Chondrocyte (in vitro differentiated cells): Measurements from ENCODE around the gene LRP11. TPM values are rescaled to one million over a fixed set of nuclear protein-coding genes. Genes with fewer than 3 reads are reported as not detected.
"Not testable (repeated sequence)": the region's sequence is repeated elsewhere in the genome, so short reads cannot be mapped to it uniquely, and the experiment has no call there.

ENCODE experiments used
- DNase-seq: peaks from one replicate; pipeline ENCODE4 v3.0.0; 2021; ENCODE audit warnings: mixed read lengths, low spot score
- H3K27ac Mint-ChIP-seq: one replicate; pipeline ENCODE4 v1.8.0; 2021; ENCODE audit warnings: mild to moderate bottlenecking, moderate library complexity, mixed read lengths; ENCODE audit not compliant: unreplicated experiment
- H3K27me3 Mint-ChIP-seq: 2 replicates; pipeline ENCODE4 v1.8.0; 2021; ENCODE audit warnings: low read depth, mixed read lengths
- H3K36me3 Mint-ChIP-seq: 2 replicates; pipeline ENCODE4 v1.8.0; 2021; ENCODE audit warnings: low read depth, mixed read lengths
- H3K4me1 Mint-ChIP-seq: 2 replicates; pipeline ENCODE4 v1.8.0; 2021; ENCODE audit warnings: low read depth, mild to moderate bottlenecking, mixed read lengths
- H3K4me3 Mint-ChIP-seq: one replicate; pipeline ENCODE4 v1.8.0; 2021; ENCODE audit warnings: mild to moderate bottlenecking, moderate library complexity, mixed read lengths; ENCODE audit not compliant: unreplicated experiment
- H3K9me3 Mint-ChIP-seq: 2 replicates; pipeline ENCODE4 v1.8.0; 2021; ENCODE audit warnings: low read depth, mixed read lengths
- CTCF ChIP-seq: fragments of 200-600 bp; sonication (generic); IDR thresholded peaks from 2 replicates; pipeline ENCODE4 v1.5.0; 2021; ENCODE audit warnings: antibody characterized with exemption, mild to moderate bottlenecking, moderate library complexity
- total RNA-seq: library from RNA; stranded (reverse); gene quantifications from 3 replicates; pipeline ENCODE4 v1.2.1, GENCODE V29; 2021

LRP11 gene
- total RNA-seq, 1 donor from 2014 or later: 61.9 TPM

GRCh38 chr6:149909701-149910470, 45.7 kb upstream of the LRP11 start:
- no peaks in the 10 kb centered on the region for H3K4me1 Mint-ChIP-seq
- H3K9me3 Mint-ChIP-seq: peaks cover 9% of the 10 kb centered on the region
- H3K36me3 Mint-ChIP-seq: peaks cover 4% of the 10 kb centered on the region
- H3K27me3 Mint-ChIP-seq: peaks cover 9% of the 10 kb centered on the region
- DNase-seq: peak; percentile 59
- TF ChIP-seq CTCF: no peak
- no peak overlapping the region for H3K27ac Mint-ChIP-seq
- H3K4me3 Mint-ChIP-seq: no peak overlapping the region

DNA sequence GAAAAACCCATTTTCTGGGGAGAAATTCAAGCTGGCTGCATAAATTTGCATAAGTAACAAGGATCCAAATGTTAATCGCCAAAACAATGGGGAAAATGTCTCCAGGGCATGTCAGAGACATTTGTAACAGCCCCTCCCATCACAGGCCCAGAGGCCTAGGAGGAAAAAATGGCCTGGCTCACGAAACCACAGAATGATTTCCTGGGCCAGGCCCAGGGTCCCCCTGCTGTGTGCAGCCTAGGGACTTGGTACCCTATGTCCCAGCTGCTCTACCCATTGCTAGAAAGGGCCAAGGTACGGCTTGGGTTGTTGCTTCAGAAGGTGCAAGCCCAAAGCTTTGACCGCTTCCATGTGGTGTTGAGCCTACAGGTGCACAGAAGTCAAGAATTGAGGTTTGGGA, 44.3 kb upstream of the LRP11 start:
- not testable (repeated sequence) for H3K27ac Mint-ChIP-seq, H3K36me3 Mint-ChIP-seq, H3K4me1 Mint-ChIP-seq, H3K27me3 Mint-ChIP-seq, H3K9me3 Mint-ChIP-seq, H3K4me3 Mint-ChIP-seq
- DNase-seq: peak; percentile 27

DNA sequence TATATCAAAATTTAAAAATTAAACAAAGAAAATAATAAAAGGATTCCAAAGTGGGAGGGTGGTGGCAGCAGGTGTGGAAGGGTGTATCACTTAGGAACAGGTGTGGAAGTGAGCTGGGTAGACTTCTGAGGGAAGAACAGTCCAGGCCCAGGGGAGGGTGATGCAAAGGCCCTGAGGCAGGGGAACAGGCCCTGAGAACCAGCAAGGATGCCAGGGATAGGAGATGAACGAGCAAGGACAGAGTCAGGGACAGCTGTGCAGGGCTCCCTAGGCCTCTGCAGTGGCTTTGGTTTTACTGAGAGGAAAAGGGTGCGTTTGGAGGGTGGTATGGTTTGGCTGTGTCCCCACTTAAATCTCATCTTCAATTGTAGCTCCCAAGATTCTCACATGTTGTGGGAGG, 43.2 kb upstream of the LRP11 start:
- Mint-ChIP-seq H3K9me3 (peaks cover 9% of the 10 kb centered on the region), H3K4me1 (no peaks in the 10 kb centered on the region), H3K27ac (no peak overlapping the region), H3K4me3 (no peak overlapping the region), H3K27me3 (peaks cover 2% of the 10 kb centered on the region), H3K36me3 (peaks cover 4% of the 10 kb centered on the region)
- peak; percentile 50 for DNase-seq
- no peak for TF ChIP-seq CTCF

GRCh38 chr6:149906405-149906804, 42.2 kb upstream of the LRP11 start:
- no peak for DNase-seq
- peaks cover 4% of the 10 kb centered on the region for H3K36me3 Mint-ChIP-seq
- no peaks in the 10 kb centered on the region for H3K4me1 Mint-ChIP-seq
- H3K4me3 Mint-ChIP-seq: no peak overlapping the region
- H3K9me3 Mint-ChIP-seq: peaks cover 9% of the 10 kb centered on the region
- H3K27ac Mint-ChIP-seq: no peak overlapping the region
- H3K27me3 Mint-ChIP-seq: peaks cover 2% of the 10 kb centered on the region
- TF ChIP-seq CTCF: no peak

DNA sequence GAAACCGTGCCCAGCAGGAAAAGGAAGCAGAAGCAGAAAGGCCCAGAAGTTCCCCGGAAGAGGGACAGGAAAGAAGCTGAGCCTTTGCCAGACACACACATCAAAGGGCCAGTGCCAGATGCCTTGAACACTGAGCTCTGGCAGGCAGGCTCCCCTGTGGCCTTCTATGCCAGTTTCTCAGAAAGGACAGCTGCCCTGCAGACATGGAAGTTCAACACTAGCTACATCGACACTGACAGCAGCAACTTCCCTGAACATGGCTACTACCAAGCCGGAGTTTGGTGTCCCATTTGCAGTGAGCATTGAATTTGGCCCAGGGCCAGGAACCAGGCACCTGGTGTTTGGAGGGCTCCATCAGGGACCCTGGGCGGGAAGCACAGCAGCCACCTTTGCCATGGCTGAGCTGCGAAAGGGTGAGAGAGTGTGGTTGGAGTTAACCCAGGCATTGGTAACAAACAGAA, 41.8 kb upstream of the LRP11 start:
- no peaks in the 10 kb centered on the region for H3K27me3 Mint-ChIP-seq
- no peaks in the 10 kb centered on the region for H3K4me1 Mint-ChIP-seq
- H3K4me3 Mint-ChIP-seq: no peak overlapping the region
- no peak for DNase-seq
- H3K27ac Mint-ChIP-seq: no peak overlapping the region
- H3K36me3 Mint-ChIP-seq: peaks cover 4% of the 10 kb centered on the region
- TF ChIP-seq CTCF: no peak
- H3K9me3 Mint-ChIP-seq: peaks cover 9% of the 10 kb centered on the region
